ENCODE results near the gene RGS10. TPM values are rescaled to one million over a fixed set of nuclear protein-coding genes. Genes with fewer than 3 reads are reported as not detected.

RGS10 gene
- total and polyA plus RNA-seq, 2 experiments from 2014 or later, result 16.8 to 26.8 TPM

DNA sequence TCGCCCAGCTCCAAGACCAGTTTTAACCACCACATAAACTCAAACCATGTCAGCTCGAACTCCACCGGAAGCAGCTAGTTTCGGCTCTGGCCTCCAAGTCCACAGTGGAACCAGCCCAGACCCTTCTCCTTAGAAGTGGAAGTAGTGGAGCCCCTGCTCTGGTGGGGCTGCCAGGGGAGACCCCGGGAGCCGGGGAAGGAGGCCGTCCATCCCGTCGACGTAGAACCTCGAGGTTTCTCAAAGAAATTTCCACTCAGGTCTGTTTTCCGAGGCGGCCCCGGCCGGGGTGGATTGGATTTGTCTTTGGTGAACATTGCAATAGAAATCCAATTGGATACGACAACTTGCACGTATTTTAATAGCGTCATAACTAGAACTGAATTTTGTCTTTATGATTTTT is 87.5 kb downstream of the RGS10 start (continued):
- TF ChIP-seq, protein P1, sequence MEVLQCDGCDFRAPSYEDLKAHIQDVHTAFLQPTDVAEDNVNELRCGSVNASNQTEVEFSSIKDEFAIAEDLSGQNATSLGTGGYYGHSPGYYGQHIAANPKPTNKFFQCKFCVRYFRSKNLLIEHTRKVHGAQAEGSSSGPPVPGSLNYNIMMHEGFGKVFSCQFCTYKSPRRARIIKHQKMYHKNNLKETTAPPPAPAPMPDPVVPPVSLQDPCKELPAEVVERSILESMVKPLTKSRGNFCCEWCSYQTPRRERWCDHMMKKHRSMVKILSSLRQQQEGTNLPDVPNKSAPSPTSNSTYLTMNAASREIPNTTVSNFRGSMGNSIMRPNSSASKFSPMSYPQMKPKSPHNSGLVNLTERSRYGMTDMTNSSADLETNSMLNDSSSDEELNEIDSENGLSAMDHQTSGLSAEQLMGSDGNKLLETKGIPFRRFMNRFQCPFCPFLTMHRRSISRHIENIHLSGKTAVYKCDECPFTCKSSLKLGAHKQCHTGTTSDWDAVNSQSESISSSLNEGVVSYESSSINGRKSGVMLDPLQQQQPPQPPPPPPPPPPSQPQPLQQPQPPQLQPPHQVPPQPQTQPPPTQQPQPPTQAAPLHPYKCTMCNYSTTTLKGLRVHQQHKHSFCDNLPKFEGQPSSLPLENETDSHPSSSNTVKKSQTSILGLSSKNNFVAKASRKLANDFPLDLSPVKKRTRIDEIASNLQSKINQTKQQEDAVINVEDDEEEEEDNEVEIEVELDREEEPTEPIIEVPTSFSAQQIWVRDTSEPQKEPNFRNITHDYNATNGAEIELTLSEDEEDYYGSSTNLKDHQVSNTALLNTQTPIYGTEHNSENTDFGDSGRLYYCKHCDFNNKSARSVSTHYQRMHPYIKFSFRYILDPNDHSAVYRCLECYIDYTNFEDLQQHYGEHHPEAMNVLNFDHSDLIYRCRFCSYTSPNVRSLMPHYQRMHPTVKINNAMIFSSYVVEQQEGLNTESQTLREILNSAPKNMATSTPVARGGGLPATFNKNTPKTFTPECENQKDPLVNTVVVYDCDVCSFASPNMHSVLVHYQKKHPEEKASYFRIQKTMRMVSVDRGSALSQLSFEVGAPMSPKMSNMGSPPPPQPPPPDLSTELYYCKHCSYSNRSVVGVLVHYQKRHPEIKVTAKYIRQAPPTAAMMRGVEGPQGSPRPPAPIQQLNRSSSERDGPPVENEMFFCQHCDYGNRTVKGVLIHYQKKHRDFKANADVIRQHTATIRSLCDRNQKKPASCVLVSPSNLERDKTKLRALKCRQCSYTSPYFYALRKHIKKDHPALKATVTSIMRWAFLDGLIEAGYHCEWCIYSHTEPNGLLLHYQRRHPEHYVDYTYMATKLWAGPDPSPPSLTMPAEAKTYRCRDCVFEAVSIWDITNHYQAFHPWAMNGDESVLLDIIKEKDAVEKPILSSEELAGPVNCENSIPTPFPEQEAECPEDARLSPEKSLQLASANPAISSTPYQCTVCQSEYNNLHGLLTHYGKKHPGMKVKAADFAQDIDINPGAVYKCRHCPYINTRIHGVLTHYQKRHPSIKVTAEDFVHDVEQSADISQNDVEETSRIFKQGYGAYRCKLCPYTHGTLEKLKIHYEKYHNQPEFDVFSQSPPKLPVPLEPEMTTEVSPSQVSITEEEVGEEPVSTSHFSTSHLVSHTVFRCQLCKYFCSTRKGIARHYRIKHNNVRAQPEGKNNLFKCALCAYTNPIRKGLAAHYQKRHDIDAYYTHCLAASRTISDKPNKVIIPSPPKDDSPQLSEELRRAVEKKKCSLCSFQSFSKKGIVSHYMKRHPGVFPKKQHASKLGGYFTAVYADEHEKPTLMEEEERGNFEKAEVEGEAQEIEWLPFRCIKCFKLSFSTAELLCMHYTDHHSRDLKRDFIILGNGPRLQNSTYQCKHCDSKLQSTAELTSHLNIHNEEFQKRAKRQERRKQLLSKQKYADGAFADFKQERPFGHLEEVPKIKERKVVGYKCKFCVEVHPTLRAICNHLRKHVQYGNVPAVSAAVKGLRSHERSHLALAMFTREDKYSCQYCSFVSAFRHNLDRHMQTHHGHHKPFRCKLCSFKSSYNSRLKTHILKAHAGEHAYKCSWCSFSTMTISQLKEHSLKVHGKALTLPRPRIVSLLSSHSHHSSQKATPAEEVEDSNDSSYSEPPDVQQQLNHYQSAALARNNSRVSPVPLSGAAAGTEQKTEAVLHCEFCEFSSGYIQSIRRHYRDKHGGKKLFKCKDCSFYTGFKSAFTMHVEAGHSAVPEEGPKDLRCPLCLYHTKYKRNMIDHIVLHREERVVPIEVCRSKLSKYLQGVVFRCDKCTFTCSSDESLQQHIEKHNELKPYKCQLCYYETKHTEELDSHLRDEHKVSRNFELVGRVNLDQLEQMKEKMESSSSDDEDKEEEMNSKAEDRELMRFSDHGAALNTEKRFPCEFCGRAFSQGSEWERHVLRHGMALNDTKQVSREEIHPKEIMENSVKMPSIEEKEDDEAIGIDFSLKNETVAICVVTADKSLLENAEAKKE (CRISPR knock-in tag; IDR thresholded peaks at IDR 0.05), result no peak
- no peak for TF ChIP-seq JUNB (IDR thresholded peaks at IDR 0.05; ENCODE audit: unreplicated experiment)
- no peak for TF ChIP-seq STAT1 (IDR thresholded peaks at IDR 0.05; ENCODE audit: unreplicated experiment)
- TF ChIP-seq, protein P2, sequence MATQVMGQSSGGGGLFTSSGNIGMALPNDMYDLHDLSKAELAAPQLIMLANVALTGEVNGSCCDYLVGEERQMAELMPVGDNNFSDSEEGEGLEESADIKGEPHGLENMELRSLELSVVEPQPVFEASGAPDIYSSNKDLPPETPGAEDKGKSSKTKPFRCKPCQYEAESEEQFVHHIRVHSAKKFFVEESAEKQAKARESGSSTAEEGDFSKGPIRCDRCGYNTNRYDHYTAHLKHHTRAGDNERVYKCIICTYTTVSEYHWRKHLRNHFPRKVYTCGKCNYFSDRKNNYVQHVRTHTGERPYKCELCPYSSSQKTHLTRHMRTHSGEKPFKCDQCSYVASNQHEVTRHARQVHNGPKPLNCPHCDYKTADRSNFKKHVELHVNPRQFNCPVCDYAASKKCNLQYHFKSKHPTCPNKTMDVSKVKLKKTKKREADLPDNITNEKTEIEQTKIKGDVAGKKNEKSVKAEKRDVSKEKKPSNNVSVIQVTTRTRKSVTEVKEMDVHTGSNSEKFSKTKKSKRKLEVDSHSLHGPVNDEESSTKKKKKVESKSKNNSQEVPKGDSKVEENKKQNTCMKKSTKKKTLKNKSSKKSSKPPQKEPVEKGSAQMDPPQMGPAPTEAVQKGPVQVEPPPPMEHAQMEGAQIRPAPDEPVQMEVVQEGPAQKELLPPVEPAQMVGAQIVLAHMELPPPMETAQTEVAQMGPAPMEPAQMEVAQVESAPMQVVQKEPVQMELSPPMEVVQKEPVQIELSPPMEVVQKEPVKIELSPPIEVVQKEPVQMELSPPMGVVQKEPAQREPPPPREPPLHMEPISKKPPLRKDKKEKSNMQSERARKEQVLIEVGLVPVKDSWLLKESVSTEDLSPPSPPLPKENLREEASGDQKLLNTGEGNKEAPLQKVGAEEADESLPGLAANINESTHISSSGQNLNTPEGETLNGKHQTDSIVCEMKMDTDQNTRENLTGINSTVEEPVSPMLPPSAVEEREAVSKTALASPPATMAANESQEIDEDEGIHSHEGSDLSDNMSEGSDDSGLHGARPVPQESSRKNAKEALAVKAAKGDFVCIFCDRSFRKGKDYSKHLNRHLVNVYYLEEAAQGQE (IDR thresholded peaks at IDR 0.05; ENCODE audit: unreplicated experiment), result no peak
- TF ChIP-seq CTCF (conservative IDR thresholded peaks at IDR 0.05; ENCODE audit: low read depth in 2 of 2), result no peak
